Skeletal muscle tissue (tissue), 4 donors: ENCODE measurements around the gene CRYGN. TPM values are rescaled to one million over a fixed set of nuclear protein-coding genes. Genes with fewer than 3 reads are reported as not detected.

Source experiments
- H3K27ac ChIP-seq: one replicate; pipeline ENCODE4 v1.7.0; 2013; ENCODE audit warnings: mild to moderate bottlenecking, low read depth, low read length, inconsistent platforms
- H3K27me3 ChIP-seq, 3 donors: one replicate each; pipeline ENCODE4 v1.7.0; 2013; ENCODE audit warnings: low read length in 3 of 3; ENCODE audit not compliant: control insufficient read depth in 3 of 3, insufficient read depth in 3 of 3
- H3K36me3 ChIP-seq, 3 donors: one replicate each; pipeline ENCODE4 v1.7.0; 2013; ENCODE audit warnings: low read length in 3 of 3; ENCODE audit not compliant: control insufficient read depth in 3 of 3, insufficient read depth in 3 of 3
- H3K4me1 ChIP-seq, 3 donors: one replicate each; pipeline ENCODE4 v1.7.0; 2013; ENCODE audit warnings: low read length in 3 of 3, mild to moderate bottlenecking in 3 of 3; ENCODE audit not compliant: control insufficient read depth in 3 of 3, insufficient read depth in 3 of 3
- H3K4me3 ChIP-seq, 3 donors: one replicate each; pipeline ENCODE4 v1.7.0; 2013; ENCODE audit warnings: low read length in 3 of 3
- H3K9ac ChIP-seq, 3 donors: one replicate each; pipeline ENCODE4 v1.7.0; 2013; ENCODE audit warnings: low read length in 3 of 3, mild to moderate bottlenecking in 3 of 3, moderate library complexity in 2 of 3, low read depth in 1 of 3
- H3K9me3 ChIP-seq, 3 donors: one replicate each; pipeline ENCODE4 v1.7.0; 2013; ENCODE audit warnings: low read length in 3 of 3; ENCODE audit not compliant: control insufficient read depth in 3 of 3
- total RNA-seq: library from RNA; depleted of rRNA; stranded (reverse); fragments of >200 nt; gene quantifications from one replicate; pipeline ENCODE4 v1.2.3, GENCODE V29; 2014
- donor health status: Osteomylitis.

The CRYGN gene
- total RNA-seq, 1 donor from 2014 or later = not detected

- H3K4me3 ChIP-seq = peak overlapping the region in 1 of 3 donors; percentile 40
- H3K9me3 ChIP-seq = peaks cover 0 to 2% (median 0%) of the 10 kb centered on the region in 3 donors
- peaks cover 10 to 15% (median 11%) of the 10 kb centered on the region in 3 donors for H3K36me3 ChIP-seq
- peak overlapping the region in 2 of 3 donors; percentile 79 for H3K9ac ChIP-seq
- peak overlapping the region; percentile 91 for H3K27ac ChIP-seq
- H3K4me1 ChIP-seq = peaks cover 32 to 41% (median 35%) of the 10 kb centered on the region in 3 donors
- no peaks in the 10 kb centered on the region for H3K27me3 ChIP-seq
Measured at GRCh38 chr7:151461096-151461941, 21.4 kb upstream of the CRYGN start.

DNA sequence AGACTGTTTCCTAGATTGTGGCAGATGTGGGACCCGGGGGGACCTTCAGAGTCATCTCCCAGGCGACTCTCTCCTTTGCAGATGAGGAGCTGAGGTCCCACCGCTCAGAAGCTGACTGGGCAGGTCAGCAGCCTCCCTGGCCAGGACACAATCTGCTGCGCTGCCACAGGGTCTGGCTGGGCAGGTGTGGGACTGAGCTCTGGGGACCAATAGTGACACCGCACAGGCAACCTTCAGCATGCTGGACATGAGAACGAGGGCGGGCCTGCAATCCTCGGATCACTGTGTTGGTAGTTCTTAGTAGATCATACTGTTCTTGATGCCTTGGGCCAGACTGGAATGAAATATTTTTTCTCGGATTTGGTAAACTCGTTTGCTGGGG, 20.5 kb upstream of the CRYGN start:
- Histone ChIP-seq H3K27me3 (no peaks in the 10 kb centered on the region), H3K4me3 (peak overlapping the region; percentile 40 to 68 (median 61)), H3K4me1 (peaks cover 32 to 41% (median 35%) of the 10 kb centered on the region in 3 donors), H3K9ac (peak overlapping the region; percentile 64 to 79 (median 79)), H3K36me3 (peaks cover 5 to 7% (median 6%) of the 10 kb centered on the region in 3 donors), H3K27ac (peak overlapping the region; percentile 91), H3K9me3 (peaks cover 0 to 2% (median 0%) of the 10 kb centered on the region in 3 donors)

GRCh38 chr7:151459726-151460473, 20.0 kb upstream of the CRYGN start:
- Histone ChIP-seq H3K4me3 (peak overlapping the region; percentile 40 to 68 (median 61)), H3K27ac (peak overlapping the region; percentile 91)

DNA sequence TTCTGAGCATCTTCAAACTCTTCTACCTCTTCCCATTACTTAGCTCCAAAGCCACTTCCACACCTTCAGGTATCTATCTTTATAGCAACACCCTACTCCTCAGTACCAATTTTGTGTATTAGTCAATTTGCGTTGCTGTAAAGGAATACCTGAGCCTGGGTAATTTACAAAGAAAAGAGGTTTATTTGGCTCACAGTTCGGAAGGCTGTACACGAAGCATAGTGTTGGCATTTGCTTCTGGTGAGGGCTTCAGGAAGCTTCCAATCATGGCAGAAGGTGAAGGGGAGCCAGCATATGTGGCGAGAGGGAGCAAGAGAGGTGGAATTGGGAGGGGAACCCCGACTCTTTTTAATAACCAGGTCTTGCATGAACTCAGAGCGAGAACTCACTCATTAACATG, 17.6 kb upstream of the CRYGN start:
- Histone ChIP-seq H3K9ac (no peak overlapping the region), H3K4me3 (no peak overlapping the region), H3K27ac (no peak overlapping the region), H3K4me1 (peaks cover 27 to 35% (median 33%) of the 10 kb centered on the region in 3 donors), H3K9me3 (peaks cover 0 to 2% (median 0%) of the 10 kb centered on the region in 3 donors), H3K27me3 (no peaks in the 10 kb centered on the region), H3K36me3 (no peaks in the 10 kb centered on the region)

More at GRCh38 chr7:151459726-151460473, 20.0 kb upstream of the CRYGN start:
- Histone ChIP-seq H3K9ac (peak overlapping the region; percentile 64 to 79 (median 79)), H3K27me3 (no peaks in the 10 kb centered on the region), H3K36me3 (peaks cover 0 to 3% (median 2%) of the 10 kb centered on the region in 3 donors), H3K9me3 (peaks cover 0 to 2% (median 0%) of the 10 kb centered on the region in 3 donors), H3K4me1 (peaks cover 32 to 41% (median 35%) of the 10 kb centered on the region in 3 donors)

- H3K9me3 ChIP-seq = no peaks in the 10 kb centered on the region
- H3K9ac ChIP-seq = no peak overlapping the region
- no peaks in the 10 kb centered on the region for H3K27me3 ChIP-seq
- H3K4me3 ChIP-seq = no peak overlapping the region
- H3K27ac ChIP-seq = no peak overlapping the region
- H3K36me3 ChIP-seq = no peaks in the 10 kb centered on the region
- peaks cover 27 to 32% (median 31%) of the 10 kb centered on the region in 3 donors for H3K4me1 ChIP-seq
Measured at GRCh38 chr7:151456782-151457181, 16.8 kb upstream of the CRYGN start.

DNA sequence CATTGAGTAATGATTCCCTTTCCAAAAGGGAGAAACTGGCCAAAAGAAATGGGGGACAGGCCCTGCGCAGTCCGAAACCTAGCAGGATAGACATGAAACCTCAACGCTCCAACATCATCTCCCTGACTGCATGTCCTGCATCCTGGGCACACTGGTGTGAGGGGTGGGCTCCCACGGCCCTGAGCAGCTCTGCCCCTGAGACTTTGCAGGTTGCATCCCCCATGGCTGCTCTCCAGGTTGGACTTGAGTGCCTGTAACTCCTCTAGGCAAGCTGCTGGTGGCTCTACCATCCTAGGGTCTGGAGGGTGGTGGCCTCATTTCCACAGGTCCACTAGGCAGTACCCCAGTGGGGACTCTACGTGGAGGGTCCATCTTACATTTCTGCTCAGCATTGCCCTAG, 16.3 kb upstream of the CRYGN start:
- H3K4me3 ChIP-seq = no peak overlapping the region
- no peaks in the 10 kb centered on the region for H3K9me3 ChIP-seq
- H3K36me3 ChIP-seq = no peaks in the 10 kb centered on the region
- peaks cover 24 to 27% (median 26%) of the 10 kb centered on the region in 3 donors for H3K4me1 ChIP-seq
- H3K27ac ChIP-seq = no peak overlapping the region
- no peaks in the 10 kb centered on the region for H3K27me3 ChIP-seq
- H3K9ac ChIP-seq = no peak overlapping the region

DNA sequence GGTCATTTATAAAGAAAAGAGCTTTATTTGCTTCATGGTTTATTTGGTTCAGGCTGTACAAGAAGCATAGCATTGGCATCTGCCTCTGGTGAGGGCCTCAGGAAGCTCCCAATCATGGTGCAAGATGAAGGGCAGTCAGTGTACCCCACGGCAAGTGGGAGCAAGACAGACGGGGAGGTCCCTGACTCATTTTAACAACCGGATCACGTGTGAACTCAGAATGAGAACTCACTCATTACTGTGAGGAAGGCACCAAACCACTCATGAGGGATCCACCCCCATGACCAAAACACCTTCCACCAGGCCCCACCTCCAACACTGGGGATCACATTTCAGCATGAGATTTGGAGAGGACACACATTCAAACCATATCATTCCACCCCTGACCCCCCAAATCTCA, 15.7 kb upstream of the CRYGN start:
- H3K4me1 ChIP-seq = peaks cover 18 to 21% (median 20%) of the 10 kb centered on the region in 3 donors
- H3K9me3 ChIP-seq = no peaks in the 10 kb centered on the region
- no peaks in the 10 kb centered on the region for H3K36me3 ChIP-seq
- no peak overlapping the region for H3K27ac ChIP-seq
- no peak overlapping the region for H3K4me3 ChIP-seq
- no peak overlapping the region for H3K9ac ChIP-seq
- no peaks in the 10 kb centered on the region for H3K27me3 ChIP-seq

GRCh38 chr7:151454932-151455530, 15.1 kb upstream of the CRYGN start:
- no peak overlapping the region for H3K9ac ChIP-seq
- H3K27me3 ChIP-seq = no peaks in the 10 kb centered on the region
- peaks cover 11 to 15% (median 13%) of the 10 kb centered on the region in 3 donors for H3K4me1 ChIP-seq

GRCh38 chr7:151454305-151454704, 14.4 kb upstream of the CRYGN start:
- Histone ChIP-seq H3K36me3 (no peaks in the 10 kb centered on the region), H3K27ac (no peak overlapping the region), H3K9me3 (no peaks in the 10 kb centered on the region), H3K4me3 (no peak overlapping the region), H3K27me3 (no peaks in the 10 kb centered on the region), H3K4me1 (peaks cover 4 to 8% (median 6%) of the 10 kb centered on the region in 3 donors), H3K9ac (no peak overlapping the region)

More at GRCh38 chr7:151454932-151455530, 15.1 kb upstream of the CRYGN start:
- Histone ChIP-seq H3K36me3 (no peaks in the 10 kb centered on the region), H3K4me3 (no peak overlapping the region), H3K9me3 (no peaks in the 10 kb centered on the region), H3K27ac (no peak overlapping the region)
